Measurements from ENCODE around the gene RALGPS1.

Gene RALGPS1

GRCh38 chr9:127267793-127268525, 353.4 kb downstream of the RALGPS1 start:
- no peak for FAIRE-seq

GRCh38 chr9:127269449-127269848, 354.9 kb downstream of the RALGPS1 start:
- peak; percentile 37 for FAIRE-seq
